ENCODE data around the gene HOXB5.

HOXB5 gene

DNA sequence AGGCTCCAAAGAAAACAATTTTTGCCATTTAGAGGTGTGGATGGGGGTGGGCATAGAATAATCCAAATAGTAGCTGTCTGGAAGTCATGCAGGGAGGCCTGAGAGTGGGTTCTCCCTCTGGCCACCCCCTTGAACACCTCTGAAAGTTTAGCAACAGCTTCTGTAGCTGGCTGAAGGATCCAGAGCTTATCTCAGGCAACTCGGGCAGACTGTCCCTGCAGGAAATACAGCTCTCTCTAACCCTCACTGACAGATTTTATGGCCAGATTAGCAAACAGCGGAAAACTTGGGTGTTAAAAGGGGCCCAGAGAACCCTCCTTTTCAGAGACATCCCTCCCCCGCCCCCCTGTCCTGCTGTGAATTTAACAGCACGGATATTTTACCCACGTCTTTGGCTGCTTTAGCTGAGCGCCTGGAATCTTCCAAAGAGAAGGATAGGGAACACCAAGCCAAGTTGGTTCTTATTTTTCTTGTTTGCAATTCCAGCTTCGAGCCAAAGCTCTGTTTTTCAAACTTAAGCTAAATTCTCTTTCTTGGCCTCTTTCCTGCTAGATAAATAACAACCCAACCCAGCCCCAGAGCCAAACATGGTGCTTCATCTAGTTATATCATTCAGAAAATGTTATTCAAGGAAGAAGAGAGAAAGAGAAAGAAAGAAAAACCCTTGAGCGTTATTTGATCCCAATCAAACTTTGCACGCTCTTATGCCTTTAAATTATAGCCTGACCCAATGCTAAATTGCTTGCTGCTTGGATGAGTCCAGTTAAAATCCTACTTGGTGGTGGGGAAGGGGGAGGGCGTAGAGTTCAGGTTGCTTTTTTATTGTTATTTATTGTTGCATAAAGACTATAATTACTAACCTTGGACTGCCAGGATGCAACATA, 46.4 kb downstream of the HOXB5 start:
- no peak for DNase-seq (ENCODE audit: low read depth)

DNA sequence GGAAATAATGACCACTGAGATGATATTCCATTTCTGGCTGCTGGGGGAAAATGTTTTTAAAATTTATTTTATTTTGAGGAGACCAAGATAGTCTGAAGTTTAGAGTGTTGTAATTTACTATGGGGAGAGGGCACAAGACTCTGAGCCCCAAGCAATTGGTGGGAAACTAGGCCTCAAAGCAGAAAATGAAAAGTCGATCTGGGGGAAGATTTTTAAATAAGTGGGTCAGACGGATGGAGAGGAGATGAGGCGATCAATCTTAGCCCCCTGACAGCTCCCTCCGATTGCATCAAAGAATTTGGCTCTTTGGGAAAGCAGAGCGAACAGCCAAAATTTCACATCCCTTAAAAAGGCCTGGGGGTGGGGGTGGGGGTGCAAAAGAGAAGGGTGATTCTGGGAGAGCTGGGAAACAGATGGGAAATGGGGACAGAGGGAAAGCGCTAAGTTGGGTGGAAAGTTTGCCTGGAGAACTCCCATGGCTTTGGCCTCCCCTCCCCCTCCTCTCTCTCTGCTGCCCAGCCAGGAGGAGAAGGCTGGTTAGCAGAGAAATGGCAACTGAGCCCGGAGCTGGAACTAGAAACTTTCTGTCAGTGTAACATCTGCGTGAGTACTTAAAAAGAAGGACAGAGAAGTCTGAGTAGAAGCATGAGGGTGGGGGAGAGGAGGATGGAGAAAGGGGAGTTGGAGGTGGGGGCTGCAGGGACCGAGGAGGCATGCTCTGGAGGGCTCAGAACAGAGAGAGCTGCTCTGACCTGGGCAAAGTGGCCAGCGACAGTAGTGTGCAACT, 47.2 kb downstream of the HOXB5 start:
- DNase-seq (ENCODE audit: low read depth) = no peak

DNA sequence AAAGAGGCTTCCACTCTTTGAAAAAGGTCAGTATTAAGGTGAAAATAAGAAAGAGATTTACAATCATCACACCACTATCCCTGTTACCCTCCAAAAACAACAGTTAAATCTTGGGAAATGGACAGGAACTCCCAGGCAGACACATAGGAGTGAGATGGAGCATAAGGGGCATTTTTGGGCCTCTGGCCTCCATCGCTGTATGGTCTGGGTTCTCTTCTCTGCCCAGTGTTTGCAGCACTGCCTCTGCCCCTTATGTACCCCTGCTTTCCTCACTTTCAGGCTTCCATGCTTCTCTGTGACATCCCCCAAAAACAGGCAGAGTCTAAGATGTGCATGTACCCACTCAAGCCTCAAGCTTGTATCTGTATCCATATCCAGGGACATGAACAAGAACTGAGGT, 48.0 kb downstream of the HOXB5 start:
- no peak for DNase-seq (ENCODE audit: low read depth)

DNA sequence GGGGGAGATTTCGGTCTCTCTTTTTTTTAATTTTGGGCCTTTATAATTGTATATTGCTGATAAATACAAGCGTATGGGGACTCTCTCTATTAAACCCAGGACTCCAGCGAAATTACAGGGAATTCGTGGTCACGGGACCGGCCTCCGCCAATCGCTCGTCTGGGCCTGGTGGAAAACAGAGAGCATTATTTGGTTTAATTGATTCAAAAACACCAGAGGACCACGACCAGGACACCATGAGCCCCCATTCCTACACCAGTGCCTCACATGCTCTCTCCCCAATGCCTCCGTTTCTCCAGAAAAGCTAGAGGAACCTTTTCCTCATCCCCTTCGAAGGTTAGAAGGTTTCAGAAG, 48.6 kb downstream of the HOXB5 start, which contains the start of gene HOXB2:
TSS of gene HOXB2 (minus strand) at position 88 of the 354 bp plus-strand sequence. CDS start 198 bp downstream, outside the sequence.
- DNase-seq (ENCODE audit: low read depth) = no peak

DNA sequence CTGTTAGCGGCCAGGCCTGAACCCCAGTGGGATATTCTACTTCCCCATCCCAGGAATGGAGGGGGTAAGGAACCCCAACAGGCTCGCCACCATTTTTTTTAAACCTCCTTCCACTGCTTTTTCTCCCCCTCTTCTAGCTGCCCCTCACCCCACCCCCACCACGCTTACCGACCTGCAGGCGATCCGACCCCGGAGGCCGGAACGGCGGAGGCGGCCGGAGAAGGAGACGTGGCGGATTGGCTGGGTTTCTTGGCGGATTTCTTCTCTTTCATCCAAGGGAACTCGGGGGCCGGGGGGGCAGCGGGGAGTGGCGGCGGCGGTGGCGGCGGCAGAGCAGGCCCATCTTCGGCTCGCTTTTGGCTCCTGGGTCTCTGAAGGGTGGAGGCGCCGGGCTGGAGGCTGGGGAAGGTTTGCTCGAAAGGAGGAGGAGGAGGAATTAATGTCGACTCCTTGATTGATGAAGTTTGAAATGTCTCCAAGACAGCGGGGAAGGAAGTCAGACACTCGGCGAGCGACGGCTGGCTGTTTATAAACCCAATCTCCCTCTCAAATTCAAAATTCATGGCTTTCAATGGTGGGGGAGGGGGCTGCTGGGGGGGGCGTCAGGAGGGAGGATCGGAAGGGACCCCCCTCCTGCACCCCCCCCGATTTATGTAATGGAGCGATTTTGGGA, 49.1 kb downstream of the HOXB5 start:
- DNase-seq (ENCODE audit: low read depth) = no peak

DNA sequence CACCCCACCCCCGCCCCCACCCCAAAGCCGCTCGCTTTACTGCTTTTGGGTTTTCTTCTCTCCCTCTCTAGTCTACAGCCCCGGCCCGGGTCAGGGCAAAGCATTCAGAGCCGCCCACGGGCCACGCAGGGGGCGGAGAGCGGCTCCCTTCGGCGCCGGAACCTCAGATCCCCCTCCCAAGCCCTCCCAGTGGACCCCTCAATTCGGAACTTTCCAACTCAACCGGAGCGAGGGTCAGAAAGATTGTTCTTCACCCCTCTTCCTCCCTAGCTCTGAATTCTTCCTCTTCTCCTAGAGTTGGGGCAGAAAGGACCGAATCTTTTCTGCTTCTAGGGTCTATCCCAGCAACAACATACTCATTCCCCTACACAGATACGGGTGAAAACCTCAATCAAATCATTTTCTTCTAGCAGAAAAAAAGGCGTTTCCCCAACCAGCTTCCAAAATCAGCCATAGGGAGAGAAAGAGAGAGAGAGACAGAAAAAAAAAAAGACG, 49.7 kb downstream of the HOXB5 start:
- no peak for DNase-seq (ENCODE audit: low read depth)

DNA sequence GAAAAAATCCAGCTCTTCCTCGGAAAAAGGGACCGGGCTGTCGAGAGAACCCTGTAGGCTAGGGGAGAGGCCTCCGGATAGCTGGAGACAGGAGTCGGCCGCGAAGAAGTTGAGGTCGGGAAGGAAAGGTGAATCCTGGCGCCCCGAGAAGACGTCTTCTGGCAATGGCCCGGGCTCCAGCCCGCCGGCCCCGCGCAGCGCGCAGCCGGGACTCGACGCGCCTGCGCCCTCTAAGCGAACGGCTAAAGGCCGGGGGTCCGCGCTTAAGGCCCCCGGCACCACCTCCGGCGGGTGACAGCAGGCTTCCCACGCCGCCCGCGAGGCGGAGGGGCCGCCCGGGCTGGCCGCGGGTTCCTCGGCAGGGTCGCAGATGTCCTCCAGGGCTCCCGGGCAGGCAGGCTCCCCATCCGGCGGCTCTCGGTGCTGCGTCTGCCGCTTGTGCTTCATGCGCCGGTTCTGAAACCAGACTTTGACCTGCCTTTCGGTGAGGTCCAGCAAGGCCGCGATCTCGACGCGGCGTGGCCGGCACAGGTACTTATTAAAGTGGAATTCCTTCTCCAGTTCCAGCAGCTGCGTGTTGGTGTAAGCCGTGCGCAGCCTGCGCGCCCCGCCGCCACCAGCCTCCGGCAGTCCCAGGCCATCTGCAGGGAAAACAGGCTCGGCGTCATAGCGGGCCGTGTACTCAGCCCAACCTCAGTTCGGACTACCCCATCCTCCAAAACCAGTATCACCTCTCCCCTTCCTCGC, 50.3 kb downstream of the HOXB5 start:
- no peak for DNase-seq (ENCODE audit: low read depth)

DNA sequence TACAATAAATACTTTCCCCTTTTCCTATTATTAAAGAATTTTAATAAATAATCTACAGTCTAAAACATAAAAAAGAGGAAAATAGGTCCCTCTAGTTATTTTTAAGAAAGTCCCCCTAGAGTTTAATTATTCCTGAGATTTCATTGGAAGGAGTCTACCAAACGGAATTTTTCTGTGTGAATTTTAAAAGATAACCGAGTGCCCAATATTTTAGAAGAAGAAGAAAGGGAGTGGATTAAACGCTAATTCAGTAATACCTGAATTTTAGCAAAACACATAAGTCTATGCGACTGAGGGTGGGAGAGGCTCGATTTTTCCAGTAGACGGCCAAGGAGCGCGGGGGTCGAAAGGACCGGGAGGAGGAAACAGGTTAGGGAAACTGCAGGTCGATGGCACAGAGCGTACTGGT, 50.9 kb downstream of the HOXB5 start:
- no peak for DNase-seq (ENCODE audit: low read depth)

DNA sequence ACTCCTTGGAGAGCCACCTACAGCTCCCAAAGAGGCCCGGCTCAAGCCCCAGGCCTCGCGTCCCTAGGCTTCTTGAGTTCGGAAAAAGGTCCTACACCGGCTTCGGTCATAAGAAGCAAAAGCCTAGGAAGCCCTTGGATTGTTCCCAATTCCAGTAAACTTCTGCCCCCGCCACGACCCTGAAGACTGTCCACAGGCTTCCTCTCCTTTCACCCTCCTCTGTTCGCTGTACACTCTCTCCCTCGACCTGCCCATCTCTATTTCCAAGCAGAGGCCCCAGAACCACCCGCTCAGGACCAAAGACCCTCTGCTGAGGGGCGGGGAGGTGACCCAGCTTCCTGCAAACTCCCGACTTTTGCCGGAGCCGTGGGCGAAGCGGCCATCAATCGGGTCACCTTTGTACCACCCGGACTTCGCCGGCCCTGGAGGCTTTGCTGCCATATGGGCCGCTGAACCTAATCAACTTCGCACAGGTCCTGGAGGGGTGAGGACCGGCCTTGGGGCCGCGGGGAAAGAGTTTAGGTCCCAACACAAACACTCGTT, 51.4 kb downstream of the HOXB5 start:
- no peak for DNase-seq (ENCODE audit: low read depth)

DNA sequence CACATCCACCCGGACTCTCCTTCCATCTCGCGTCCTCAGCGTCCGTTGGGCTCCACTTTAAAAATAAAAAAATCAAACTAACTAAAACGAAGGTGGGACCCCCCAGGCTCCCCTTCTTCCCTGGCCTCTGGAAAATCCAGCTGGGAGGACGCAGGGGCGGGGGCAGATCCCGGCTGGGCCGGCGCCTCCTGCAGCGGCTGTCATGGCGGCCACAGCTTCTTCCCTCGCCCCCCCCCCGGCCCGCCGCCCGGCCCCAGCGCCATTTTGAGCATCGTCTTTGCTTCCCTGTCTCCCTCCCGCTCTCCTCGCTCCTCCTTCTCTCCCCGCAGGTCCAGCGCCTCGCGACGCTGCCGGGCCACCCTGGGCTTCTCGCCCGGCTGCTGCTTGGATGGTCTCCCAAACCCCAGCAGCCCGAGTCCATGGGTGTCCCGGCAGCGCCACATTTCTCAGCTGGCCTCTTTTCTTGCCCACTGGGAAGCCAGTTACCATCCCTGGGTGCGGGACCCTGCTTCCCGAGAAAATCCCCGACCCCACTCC, 51.9 kb downstream of the HOXB5 start:
- no peak for DNase-seq (ENCODE audit: low read depth)

Measured in non-pigmented ciliary epithelial cell (primary cell).